Fibroblast of mammary gland (primary cell): ENCODE data around the gene KCNIP3.

Experiments used
- DNase-seq: peaks from one replicate; pipeline ENCODE4 v3.0.0-alpha.2; 2010; ENCODE audit warnings: low read depth
- H3K4me3 ChIP-seq: 2 replicates; pipeline ENCODE4 v1.5.1; 2011; ENCODE audit warnings: low read depth, mild to moderate bottlenecking, low read length, moderate library complexity; ENCODE audit not compliant: control insufficient read depth
- CTCF ChIP-seq: conservative IDR thresholded peaks from 2 replicates; pipeline ENCODE4 v1.5.1; 2011; ENCODE audit warnings: low read depth, low read length, inconsistent platforms; ENCODE audit not compliant: control insufficient read depth, insufficient read depth

Gene KCNIP3

DNA sequence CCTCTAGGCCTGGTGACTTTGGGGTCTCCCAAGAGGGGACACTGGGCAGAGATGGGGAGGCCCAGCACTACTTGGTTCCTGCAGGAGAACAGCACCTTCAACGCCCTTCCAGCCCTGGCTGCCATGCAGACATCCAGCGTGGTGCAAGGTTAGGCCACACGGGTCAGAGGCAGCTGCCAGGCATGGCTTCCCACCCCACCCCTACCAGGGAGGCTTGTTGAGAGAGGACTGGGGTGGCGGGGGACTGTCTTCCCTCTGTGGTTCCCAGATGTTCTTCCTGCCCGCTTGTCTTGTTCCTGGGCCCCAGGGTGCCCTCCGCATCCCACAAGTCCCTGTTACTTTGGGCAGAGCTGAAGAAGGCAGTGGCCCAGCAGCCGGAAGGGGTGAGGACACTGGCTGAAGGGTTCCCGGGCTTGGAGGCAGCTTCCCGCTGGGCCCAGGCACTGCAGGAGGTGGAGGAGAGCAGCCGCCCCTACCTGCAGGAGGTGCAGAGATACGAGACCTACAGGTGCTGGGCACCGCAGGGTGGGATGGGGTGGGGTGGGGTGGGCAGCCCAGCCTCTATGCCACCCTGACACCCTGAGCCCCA is 18.4 kb upstream of the KCNIP3 start:
- TF ChIP-seq CTCF, result no peak
- no peak overlapping the region for H3K4me3 ChIP-seq
- no peak for DNase-seq

DNA sequence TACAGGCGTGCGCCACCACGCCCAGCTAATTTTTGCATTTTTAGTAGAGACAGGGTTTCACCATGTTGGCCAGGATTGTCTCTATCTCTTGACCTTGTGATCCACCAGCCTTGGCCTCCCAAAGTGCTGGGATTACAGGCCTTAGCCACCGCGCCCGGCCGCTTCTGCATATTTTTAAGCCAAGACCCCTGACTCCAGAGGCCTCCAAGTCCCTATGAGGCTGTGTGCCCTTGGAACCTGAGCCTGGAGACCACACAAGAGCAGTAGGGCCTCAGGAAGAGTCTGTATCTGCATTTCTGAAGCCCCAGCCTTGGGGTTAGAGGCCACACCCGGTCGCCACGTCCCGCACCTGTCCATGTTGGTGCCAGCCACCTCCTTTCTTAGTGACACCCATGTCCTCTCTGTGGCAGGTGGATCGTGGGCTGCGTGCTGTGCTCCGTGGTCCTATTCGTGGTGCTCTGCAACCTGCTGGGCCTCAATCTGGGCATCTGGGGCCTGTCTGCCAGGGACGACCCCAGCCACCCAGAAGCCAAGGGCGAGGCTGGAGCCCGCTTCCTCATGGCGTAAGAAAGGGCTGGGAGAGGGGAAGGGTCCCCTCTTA is 17.6 kb upstream of the KCNIP3 start:
- no peak for DNase-seq
- TF ChIP-seq CTCF, result no peak
- H3K4me3 ChIP-seq, result no peak overlapping the region

GRCh38 chr2:95281071-95281470 is 16.1 kb upstream of the KCNIP3 start:
- H3K4me3 ChIP-seq, result no peak overlapping the region
- TF ChIP-seq CTCF, result no peak
- no peak for DNase-seq

- no peak overlapping the region for H3K4me3 ChIP-seq
- TF ChIP-seq CTCF, result no peak
- no peak for DNase-seq
Observed at GRCh38 chr2:95281786-95282185, 15.4 kb upstream of the KCNIP3 start.

- H3K4me3 ChIP-seq, result no peak overlapping the region
- DNase-seq, result no peak
- no peak for TF ChIP-seq CTCF
Observed at GRCh38 chr2:95282458-95282857, 14.7 kb upstream of the KCNIP3 start.

- TF ChIP-seq CTCF, result no peak
- no peak for DNase-seq
Observed at GRCh38 chr2:95283562-95283961, 13.6 kb upstream of the KCNIP3 start.

More at GRCh38 chr2:95283562-95283961, 13.6 kb upstream of the KCNIP3 start:
- H3K4me3 ChIP-seq, result no peak overlapping the region
